ENCODE data around the gene LIN9.
A peak's percentile ranks its signal among the peaks of the same experiment; 100 is the strongest.
"Not testable (repeated sequence)": the region's sequence is repeated elsewhere in the genome, so short reads cannot be mapped to it uniquely, and the experiment has no call there.

LIN9 gene

DNA sequence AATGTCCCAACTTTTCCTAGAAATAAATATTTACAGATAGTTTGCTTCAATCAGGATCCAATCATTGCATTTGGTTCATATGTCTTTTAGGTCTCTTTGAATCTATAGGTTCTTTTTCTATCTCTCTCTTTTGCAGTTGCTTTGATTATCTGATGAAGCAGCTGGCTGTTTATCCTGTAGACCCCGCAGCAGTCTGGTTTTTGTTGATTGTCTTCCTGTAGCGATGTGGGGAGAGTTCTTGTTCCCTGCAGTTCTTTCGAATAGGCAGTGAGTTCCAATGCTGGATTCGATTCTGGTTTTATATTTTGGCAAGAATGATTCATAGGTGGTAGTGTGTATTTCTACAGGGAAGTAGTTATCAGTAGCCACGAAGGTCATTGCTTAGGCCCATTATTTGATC is 92.9 kb downstream of the LIN9 start:
- DNase-seq (ENCODE audit: low read depth in 1 of 2, low spot score in 1 of 2): no peak

DNA sequence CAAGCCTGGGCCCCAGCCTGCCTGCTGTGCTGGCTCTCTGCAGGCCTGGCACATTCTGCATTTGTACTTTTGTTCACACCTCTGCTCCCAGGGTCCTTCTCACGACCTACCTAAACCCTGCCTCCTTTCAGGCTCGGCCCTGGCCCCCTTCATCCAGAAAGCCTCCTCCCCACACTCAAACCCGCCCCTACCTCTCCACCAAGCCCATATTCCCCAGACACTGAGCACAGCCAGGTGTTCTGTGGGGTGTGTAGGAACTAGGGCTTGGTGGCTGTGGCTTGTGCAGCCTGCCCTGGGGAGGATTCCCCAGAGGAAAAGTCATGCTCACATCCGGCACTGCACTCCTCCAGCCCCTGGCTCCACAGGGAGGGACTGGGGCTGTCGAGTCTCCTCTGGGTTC is 93.7 kb downstream of the LIN9 start:
- no peak for DNase-seq (ENCODE audit: low read depth in 1 of 2, low spot score in 1 of 2)

DNA sequence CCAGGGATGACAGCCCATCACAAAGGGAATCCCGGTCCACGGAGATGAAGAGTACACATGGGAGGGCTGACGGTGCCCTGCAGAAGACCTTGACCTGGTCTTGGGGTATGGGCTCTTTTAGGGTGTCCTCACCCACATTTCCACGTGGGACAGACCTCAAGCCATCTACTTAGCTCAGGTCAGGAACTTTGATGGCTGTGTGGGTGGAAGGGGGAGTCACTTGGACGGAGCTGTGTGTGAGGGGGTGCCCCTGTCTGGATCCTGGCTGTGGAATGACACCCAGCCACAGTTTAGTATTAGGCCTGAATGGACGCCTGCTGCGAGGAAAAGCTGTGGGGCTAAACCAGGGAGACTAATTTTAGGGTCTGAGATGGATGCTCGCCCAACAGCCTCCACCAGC is 96.4 kb downstream of the LIN9 start:
- no peak for DNase-seq (ENCODE audit: low read depth in 1 of 2, low spot score in 1 of 2)

DNA sequence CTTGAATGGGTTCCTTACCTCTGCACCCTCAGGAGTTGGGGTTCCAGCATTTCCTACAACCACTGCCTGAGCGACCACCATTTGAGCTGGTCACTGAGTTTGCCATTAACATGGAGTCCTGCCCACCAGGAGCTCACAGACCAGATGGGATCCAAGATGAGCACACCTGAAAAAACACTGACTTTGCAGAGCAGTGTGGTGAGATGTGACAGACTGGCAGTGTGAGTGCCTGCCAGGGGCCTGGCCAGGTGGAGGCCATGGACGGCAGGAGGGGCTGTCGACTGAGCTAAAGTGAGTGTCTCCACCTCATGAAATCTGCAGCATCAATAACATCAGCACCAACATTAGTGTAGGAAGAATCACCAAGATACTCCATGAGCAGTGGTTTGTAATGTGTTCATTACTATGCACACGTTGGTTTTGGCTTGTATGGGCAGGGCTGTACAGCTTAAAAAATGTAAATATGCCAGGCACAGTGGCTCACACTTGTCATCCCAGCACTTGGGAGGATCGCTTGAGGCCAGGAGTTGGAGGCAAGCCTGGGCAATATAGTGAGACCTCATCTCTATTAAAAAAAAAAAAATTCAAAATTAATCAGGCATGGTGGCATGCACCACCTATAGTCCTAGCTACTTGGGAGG is 97.7 kb downstream of the LIN9 start:
- DNase-seq (ENCODE audit: low read depth in 1 of 2, low spot score in 1 of 2): no peak

DNA sequence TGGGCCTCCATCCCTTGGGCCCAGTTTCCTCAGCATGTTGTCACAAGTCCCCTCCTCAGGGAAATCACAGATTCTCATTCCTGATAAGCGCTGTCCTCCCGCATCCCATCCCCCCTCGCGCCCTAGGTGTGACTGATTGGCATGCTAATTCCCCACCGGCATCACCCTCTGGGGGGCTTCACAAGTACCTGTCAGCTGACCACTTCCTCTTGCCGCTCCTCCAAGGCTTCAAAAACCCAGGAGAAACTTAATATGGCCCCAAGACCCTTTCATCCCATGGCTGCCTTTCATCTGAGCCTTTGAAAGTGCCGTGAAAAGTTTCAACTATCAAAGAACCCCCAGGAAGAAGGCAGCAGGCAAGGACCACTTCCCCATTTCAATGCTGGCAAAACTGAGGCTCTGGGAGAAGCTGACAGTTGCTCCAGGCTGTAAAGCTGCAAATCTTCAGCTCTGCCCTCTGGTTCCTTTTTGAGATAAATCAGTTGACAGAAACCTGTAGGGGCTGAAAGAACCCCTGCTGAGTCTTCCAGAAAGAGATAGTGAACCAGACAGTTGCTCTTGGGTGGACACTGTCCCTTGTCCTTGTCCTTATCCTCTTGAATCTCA is 98.3 kb downstream of the LIN9 start:
- no peak for DNase-seq (ENCODE audit: low read depth in 1 of 2, low spot score in 1 of 2)

DNA sequence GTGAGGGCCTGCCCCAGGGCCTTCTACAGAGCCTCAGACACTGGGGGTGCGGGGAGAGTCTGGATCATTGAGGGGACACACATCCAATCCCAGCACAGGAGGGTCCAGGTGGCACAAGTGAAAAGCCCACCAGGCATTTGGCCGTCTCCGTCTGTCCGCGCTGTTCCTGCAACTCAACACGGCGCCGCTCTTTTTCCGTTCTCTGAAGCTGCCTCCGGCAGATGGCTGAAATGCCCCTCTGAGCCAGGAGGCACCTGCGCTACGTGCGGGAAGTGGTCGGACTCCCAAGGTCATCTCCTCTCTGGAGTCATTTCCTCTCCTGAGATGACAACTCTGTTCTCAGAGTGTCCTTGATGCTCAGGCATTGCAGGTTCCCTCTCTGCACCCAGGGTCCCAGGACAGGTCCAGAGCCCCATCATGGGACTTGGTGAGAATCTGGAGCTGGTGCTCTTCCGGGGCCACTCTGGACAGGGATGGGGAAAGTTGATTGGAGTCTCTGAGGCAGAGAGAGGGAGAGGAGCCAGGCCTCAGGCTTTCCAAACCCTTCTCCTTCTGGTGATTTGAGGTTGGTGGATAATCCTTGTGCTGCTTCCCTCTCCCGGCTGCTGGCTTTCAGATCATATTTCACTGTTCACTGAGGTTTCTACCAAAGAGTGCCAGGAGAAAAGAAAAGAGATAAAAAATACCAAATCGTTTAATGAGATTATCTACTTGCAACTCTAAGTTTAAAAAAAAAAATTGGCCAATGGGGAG is 99.5 kb downstream of the LIN9 start:
- DNase-seq (ENCODE audit: low read depth in 1 of 2, low spot score in 1 of 2): no peak

DNA sequence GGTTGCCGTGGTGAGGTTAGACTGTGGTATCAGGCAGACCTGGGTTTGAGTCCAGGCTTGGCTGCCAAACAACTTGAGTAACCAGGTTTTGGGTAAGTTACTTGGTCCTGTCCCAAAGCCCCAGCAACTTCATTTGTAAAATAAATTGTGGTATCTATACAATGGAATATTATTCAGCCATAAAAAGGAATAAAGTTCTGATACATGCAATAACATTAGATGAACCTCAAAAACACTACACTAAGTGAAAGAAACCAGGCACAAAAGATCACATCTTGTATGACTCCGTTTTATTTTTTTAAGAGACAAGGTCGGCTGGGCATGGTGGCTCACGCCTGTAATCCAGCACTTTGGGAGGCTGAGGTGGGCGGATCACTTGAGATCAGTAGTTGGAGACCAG is 101.9 kb downstream of the LIN9 start:
- no peak for DNase-seq (ENCODE audit: low read depth in 1 of 2, low spot score in 1 of 2)

DNA sequence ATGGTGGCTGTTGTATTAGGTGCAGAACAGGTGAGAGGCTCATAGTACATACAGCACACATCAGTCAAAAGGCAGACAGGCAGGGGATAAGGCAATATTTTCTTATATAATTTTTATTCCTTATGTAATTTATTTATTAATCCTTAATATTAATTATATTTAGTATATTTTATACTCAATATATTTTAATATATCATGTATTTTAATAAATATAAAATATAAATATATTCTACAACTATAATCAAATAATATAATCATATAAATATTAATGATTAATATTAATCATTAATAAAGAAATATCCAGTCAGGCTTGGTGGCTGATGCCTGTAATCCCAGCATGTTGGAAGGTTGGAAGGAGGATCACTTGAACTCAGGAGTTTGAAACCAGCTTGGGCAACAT is 104.8 kb downstream of the LIN9 start:
- no peak for DNase-seq (ENCODE audit: low read depth in 1 of 2, low spot score in 1 of 2)

DNA sequence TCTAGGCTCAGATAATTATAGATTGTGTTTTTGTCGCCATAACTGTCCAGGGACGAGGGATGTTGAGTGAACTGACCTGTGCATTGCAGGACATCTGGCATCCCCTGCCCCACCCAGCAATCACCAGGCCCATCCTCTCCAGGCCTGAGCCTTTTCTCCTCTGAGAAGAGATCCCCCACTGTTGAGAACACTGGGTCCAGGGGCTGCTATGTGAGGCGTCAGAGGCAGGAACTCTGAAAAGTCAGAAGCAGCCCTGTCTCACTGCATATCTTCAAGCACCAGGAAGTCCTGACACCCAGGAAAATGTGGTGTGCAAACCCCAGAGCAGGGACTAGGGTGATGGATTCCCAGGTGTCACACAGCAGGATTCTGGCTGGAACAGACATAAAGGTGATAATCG is 105.3 kb downstream of the LIN9 start:
- DNase-seq (ENCODE audit: low read depth in 1 of 2, low spot score in 1 of 2): no peak

DNA sequence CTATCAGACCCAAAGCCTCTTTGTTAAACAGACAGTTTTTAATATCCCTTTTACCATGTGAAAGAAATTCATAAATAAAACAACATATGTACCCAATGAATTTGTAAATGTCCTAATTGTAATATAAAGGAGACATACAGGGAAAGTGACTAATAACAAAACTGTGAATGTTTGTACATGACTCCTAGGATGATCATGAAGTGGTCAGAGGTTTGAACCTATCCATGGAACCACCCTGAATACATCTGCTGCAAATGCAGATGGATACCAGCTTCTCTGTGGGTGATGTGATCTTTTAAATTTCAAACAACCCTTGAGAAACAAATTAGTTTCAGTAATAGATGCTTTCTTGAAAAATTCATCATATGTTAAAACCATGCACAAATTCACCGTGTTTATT is 105.7 kb downstream of the LIN9 start:
- no peak for DNase-seq (ENCODE audit: low read depth in 1 of 2, low spot score in 1 of 2)

DNA sequence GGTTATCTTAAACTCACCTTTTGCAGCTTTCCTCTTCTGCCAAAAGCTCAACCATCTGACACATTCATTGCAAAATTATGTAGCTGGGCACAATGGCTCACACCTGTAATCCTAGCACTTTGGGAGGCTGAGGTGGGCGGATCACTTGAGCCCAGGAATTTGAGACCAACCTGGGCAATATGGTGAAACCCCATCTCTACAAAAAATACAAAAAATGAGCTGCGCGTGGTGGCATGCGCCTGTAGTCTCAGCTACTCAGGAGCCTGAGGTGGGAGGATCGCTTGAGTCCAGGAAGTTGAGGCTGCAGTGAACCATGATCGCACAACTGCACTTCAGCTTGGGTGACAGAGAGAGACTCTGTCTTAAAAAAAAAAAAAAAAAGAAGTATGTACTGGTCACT is 106.3 kb downstream of the LIN9 start:
- DNase-seq (ENCODE audit: low read depth in 1 of 2, low spot score in 1 of 2): not testable (repeated sequence)

DNA sequence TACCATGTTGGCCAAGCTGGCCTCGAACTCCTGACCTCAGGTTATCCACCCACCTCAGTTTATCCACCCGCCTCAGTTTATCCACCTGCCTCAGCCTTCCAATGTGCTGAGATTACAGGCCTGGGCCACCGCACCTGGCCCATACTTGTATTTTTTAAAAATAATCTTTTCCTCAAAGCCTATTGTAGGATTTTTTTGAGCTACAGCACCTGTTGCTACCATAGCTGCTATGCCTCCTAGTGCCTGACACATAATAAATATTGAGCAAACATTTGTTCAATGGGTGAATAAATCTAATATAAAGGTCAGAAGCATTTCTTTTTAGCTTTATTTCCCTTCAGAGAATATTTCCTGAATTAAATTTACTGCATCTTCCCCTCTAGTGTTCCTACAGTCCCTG is 106.7 kb downstream of the LIN9 start:
- no peak for DNase-seq (ENCODE audit: low read depth in 1 of 2, low spot score in 1 of 2)

DNA sequence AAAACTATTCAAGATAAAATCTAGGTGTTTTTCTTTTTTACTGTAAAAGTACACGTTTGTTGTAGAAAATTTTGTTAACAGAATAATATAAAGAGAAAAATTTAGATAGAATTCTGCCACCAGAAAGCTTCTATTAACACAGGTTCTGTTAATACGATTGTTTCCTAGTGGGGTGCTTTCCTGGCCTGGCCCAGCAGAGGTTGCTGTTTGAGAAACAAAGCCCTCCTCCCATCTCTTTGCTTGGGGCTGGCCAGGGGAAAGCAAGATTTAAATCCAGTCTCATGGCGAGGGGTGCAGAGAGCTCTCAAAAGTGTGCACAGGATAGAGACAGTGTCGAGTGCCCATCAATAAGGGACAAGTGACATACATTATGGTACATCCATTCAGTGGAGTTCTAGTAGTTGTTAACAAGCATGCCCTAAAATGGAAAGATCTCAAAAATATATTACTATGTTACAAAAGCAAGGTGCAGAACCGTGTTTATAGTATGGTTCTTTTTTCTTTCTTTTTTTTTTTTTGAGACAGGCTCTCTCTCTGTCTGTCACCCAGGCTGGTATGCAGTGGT is 107.9 kb downstream of the LIN9 start:
- DNase-seq (ENCODE audit: low read depth in 1 of 2, low spot score in 1 of 2): no peak

DNA sequence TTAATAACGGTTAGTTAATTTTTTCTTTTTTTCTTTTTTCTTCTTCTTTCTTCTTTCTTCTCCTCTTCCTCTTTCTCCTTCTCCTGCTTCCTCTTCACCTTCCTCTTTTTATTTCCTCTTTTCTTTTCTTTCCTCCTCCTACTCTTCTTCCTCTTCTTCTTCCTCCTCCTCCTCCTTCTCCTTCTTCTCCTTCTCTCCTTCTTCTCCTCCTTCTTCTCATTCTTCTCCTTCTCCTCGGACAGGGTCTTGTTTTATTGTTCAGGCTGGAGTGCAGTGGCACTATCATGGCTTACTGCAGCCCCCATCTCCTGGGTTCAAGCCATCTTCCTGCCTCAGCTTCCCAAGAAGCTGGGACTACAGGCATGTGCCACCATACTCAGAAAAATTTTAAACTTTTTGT is 109.0 kb downstream of the LIN9 start:
- no peak for DNase-seq (ENCODE audit: low read depth in 1 of 2, low spot score in 1 of 2)

DNA sequence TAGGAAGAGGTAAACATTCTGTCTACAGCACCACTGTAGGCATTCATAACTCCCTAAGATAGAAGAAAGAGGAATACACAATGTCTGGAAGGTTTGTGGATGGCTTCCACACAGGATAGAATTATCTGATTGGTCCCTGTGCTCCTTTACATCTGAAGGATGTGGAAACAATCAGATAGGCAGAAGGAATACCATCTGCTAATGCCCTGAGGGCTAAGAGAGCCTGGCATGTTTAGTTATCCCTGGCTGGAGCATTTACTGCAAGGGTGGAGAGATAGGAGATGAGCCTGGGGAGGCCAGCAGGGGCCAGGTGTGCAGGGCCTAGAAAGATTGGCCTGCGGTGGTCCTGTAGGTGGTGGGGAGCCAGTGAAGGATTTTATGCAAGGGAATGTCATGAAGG is 113.8 kb downstream of the LIN9 start:
- DNase-seq (ENCODE audit: low read depth in 1 of 2, low spot score in 1 of 2): no peak

DNA sequence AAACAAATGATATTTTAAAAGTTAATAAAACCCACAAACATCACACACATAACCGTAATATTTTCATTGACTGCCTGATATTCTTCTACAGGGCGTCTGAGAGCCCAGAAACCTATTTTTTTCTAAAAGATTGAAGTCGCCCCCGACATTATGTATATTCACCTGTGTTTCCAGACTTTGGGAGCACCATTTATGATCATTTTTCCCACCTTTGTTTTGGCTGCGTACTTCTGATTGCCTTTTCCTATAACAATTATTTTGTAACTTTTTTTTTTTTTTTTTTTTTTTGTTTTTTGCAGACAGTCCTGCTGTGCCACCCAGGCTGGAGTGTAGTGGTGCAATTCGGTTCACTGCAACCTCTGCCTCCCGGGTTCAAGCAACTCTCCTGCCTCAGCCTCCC is 121.6 kb downstream of the LIN9 start:
- DNase-seq (ENCODE audit: low read depth in 1 of 2, low spot score in 1 of 2): no peak

DNA sequence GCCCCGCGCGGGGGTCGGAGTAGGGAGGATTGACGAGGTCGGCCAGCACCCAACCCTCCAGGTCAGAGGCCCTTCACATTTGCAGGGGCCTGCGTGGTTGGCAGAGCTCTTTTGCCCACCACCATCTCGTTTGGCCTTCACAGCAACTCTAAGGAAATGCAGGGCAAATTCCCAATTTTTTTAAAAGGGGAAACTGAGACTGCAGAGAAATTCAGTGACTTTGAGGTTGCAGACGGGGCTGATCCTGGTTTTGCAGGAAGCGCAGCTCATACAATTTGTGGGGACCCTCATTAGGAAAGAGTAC is 122.0 kb downstream of the LIN9 start:
- no peak for DNase-seq (ENCODE audit: low read depth in 1 of 2, low spot score in 1 of 2)

DNA sequence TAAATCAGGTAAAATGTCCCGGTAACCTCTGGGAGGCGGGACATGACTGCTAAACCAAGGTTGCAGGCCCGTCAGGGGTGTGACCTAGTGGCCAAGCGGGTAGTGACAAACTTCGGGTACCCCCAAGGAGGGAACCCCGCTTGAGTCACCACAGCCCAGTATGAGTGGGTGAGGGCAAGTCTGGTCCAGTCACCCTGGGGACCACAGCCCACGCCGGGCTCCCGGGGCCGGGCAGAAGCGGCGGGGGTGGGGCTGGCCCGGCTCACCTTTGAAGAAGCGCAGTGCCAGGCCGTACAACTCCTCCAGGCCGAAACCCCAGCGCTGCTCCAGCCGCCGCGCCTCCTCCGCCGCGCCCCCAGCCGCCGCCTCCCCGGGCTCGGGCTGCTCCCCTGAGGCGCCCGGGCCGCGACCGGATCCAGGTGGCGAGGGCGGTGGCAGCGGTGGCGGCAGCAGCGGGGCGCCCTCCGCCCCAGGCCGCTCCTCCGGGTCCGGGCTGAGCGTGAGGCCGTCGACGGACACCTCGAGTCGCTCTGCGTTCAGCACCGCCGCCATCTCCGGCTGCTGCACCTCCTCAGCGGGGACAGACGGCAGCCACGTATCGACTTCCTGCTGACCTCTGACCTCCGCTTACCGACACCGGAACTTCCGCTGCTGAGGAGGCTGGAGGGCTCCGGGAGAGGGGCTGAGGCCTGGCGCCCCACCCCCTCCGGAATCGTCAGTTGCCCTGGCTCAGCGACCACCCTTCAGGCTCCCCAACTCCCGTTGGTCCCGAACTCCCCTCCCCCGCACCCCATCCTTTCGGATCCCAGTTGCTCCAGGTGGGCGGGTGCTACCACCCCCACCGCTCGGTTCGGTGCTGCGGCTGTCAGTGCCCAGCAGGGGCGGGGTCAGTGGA is 122.6 kb downstream of the LIN9 start, which contains the start of gene ACBD3:
Gene ACBD3 (minus strand): TSS at position 618 of the 895 bp plus-strand sequence. CDS start 66 bp downstream, at position 552.
- DNase-seq (ENCODE audit: low read depth in 1 of 2, low spot score in 1 of 2): peak; percentile 59 to 69

DNA sequence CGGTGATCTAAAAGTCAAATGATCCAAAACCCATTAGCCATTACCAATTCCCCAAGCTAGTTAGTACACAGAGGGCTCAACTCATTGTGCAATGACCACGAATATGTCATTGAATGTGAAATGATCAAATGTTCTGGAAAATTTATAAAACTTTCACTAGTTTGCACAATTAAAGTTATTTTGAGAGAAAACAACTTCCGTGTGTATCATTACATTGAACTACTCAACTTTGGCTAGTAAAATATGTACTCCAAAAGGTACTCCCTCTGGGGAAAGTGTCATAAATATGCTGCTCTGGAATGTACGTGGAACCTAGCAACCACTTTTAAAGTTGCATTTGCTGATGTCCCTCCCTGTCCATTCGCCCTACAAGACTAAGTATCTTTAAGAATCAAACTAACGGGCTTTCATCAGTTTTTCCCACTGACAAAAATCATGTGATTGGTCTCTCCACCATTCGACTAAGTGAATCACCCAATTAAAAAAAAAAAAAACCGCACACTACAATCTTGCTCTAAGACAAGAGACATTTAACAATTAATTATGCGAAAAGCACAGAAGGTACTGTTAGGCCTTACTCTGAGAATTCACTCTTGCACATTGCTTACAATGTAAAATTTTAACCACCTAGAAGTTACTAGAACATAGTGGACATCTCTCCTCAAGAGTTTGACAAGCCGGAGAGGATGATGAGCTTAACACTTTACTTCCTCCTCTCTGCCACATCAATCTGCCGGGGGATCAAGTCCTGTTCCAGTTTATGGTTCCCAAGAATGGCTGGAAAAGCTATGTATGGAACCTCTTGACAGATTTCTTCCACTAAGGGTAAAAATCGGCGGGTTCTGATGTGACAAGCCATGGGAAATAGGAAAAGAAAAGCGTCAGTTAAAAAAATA is 123.6 kb downstream of the LIN9 start:
- no peak for DNase-seq (ENCODE audit: low read depth in 1 of 2, low spot score in 1 of 2)

DNA sequence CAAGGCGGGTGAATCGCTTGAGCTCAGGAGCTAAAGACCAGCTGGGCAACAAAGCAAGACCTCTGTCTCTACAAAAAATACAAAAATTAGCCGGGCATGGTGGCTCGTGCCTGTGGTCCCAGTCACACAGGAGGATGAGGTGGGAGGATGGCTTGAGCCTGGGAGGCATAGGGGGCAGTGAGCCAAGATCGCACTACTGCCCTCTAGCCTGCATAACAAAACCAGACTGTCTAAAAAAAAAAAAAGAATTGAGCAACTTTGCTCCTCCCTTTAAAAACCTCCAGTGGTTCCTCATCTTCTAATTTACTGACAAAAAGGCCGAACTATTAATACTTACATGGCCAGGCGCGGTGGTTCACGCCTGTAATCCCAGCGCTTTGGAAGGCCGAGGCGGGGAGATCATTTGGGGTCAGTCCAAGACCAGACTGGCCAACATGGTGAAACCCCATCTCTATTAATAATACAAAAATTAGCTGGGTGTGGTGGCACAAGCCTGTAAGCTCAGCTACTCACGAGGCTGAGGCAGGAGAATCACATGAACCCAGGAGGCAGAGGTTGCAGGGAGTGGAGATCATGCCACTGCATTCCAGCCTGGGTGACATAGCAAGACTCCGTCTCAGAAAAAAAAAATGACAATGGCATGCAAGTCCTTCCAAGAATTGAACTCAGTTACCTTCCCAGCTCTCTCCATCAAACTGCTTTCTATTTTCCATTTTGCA is 126.8 kb downstream of the LIN9 start:
- DNase-seq (ENCODE audit: low read depth in 1 of 2, low spot score in 1 of 2): no peak

All from stimulated activated CD4-positive, alpha-beta T cell treated with anti-CD3 and anti-CD28 coated beads, Interleukin-15, amount 100 ng/mL, for 1 hour (primary cell).